H9 (cell line): ENCODE measurements around the gene VCP. TPM values are rescaled to one million over a fixed set of nuclear protein-coding genes. Genes with fewer than 3 reads are reported as not detected.

Source experiments
- DNase-seq: peaks from one replicate; pipeline ENCODE4 v3.0.0-alpha.2; 2017
- H2AFZ ChIP-seq: one replicate; pipeline ENCODE4 v1.6.1; 2013; ENCODE audit warnings: mild to moderate bottlenecking, low read length, control low read depth, moderate library complexity
- H2AK5ac ChIP-seq: 2 replicates; pipeline ENCODE4 v1.6.1; 2013; ENCODE audit warnings: low read length, control low read depth, mixed read lengths; ENCODE audit not compliant: insufficient read length
- H2BK120ac ChIP-seq: one replicate; pipeline ENCODE4 v1.6.1; 2013; ENCODE audit warnings: low read depth, mild to moderate bottlenecking, low read length, control low read depth, inconsistent platforms; ENCODE audit not compliant: poor library complexity, severe bottlenecking
- H2BK12ac ChIP-seq: 2 replicates; pipeline ENCODE4 v1.6.1; 2013; ENCODE audit warnings: low read length, control low read depth, mixed read lengths, low read depth; ENCODE audit not compliant: insufficient read length
- H2BK15ac ChIP-seq: 2 replicates; pipeline ENCODE4 v1.6.1; 2013; ENCODE audit warnings: low read depth, low read length, control low read depth
- H2BK20ac ChIP-seq: one replicate; pipeline ENCODE4 v1.6.1; 2013; ENCODE audit warnings: low read depth, mild to moderate bottlenecking, low read length, control low read depth, inconsistent platforms; ENCODE audit not compliant: poor library complexity, severe bottlenecking
- H2BK5ac ChIP-seq: 2 replicates; pipeline ENCODE4 v1.6.1; 2013; ENCODE audit warnings: low read length, control low read depth, mixed read lengths; ENCODE audit not compliant: insufficient read length
- H3K14ac ChIP-seq: 2 replicates; pipeline ENCODE4 v1.6.1; 2013; ENCODE audit warnings: low read length, control low read depth; ENCODE audit not compliant: insufficient read depth
- H3K18ac ChIP-seq: 2 replicates; pipeline ENCODE4 v1.6.1; 2013; ENCODE audit warnings: low read depth, mild to moderate bottlenecking, mixed read lengths, low read length, control low read depth; ENCODE audit not compliant: insufficient read length
- H3K23ac ChIP-seq: 2 replicates; pipeline ENCODE4 v1.6.1; 2013; ENCODE audit warnings: low read length, control low read depth, mixed read lengths, low read depth; ENCODE audit not compliant: insufficient read length
- H3K23me2 ChIP-seq: 2 replicates; pipeline ENCODE4 v1.6.1; 2013; ENCODE audit warnings: low read depth, mild to moderate bottlenecking, mixed read lengths, low read length, control low read depth; ENCODE audit not compliant: insufficient read length, poor library complexity, severe bottlenecking
- H3K27ac ChIP-seq: 2 replicates; pipeline ENCODE4 v1.5.1; 2013; ENCODE audit warnings: low read length, control low read depth, mixed read lengths, low read depth; ENCODE audit not compliant: insufficient read length
- H3K27me3 ChIP-seq: 2 replicates; pipeline ENCODE4 v1.6.1; 2013; ENCODE audit warnings: low read length, control low read depth, inconsistent platforms; ENCODE audit not compliant: insufficient read depth
- H3K4ac ChIP-seq: 2 replicates; pipeline ENCODE4 v1.6.1; 2013; ENCODE audit warnings: low read depth, mild to moderate bottlenecking, control low read depth, inconsistent platforms, low read length, moderate library complexity
- H3K4me1 ChIP-seq: 2 replicates; pipeline ENCODE4 v1.6.1; 2013; ENCODE audit warnings: low read length, control low read depth, inconsistent platforms; ENCODE audit not compliant: insufficient read depth
- H3K4me2 ChIP-seq: 2 replicates; pipeline ENCODE4 v1.6.1; 2013; ENCODE audit warnings: low read length, control low read depth, mixed read lengths; ENCODE audit not compliant: insufficient read length, insufficient read depth
- H3K56ac ChIP-seq: 2 replicates; pipeline ENCODE4 v1.6.1; 2013; ENCODE audit warnings: low read depth, mild to moderate bottlenecking, mixed read lengths, low read length, control low read depth; ENCODE audit not compliant: insufficient read length
- H3K79me1 ChIP-seq: 2 replicates; pipeline ENCODE4 v1.6.1; 2013; ENCODE audit warnings: low read depth, mild to moderate bottlenecking, moderate library complexity, low read length, control low read depth, inconsistent platforms; ENCODE audit not compliant: insufficient read depth, poor library complexity, severe bottlenecking
- H3K79me2 ChIP-seq: 2 replicates; pipeline ENCODE4 v1.6.1; 2013; ENCODE audit warnings: low read length, control low read depth, inconsistent platforms; ENCODE audit not compliant: insufficient read depth
- H3K9ac ChIP-seq: 2 replicates; pipeline ENCODE4 v1.6.1; 2013; ENCODE audit warnings: low read length, control low read depth, mixed read lengths; ENCODE audit not compliant: insufficient read length; ENCODE audit errors: extremely low read depth
- H3K9me3 ChIP-seq: one replicate; pipeline ENCODE4 v1.6.1; 2013; ENCODE audit warnings: low read depth, low read length, inconsistent platforms; ENCODE audit not compliant: control insufficient read depth
- H3T11ph ChIP-seq: one replicate; pipeline ENCODE4 v1.6.1; 2013; ENCODE audit warnings: mild to moderate bottlenecking, low read length, control low read depth, inconsistent platforms
- H4K20me1 ChIP-seq: one replicate; pipeline ENCODE4 v1.6.1; 2013; ENCODE audit not compliant: control insufficient read depth, insufficient read length, insufficient read depth
- H4K5ac ChIP-seq: 2 replicates; pipeline ENCODE4 v1.6.1; 2013; ENCODE audit warnings: low read depth, mild to moderate bottlenecking, mixed read lengths, low read length, control low read depth; ENCODE audit not compliant: insufficient read length
- H4K8ac ChIP-seq: replicated peaks from 2 replicates; pipeline ENCODE4 v1.6.1; 2013; ENCODE audit warnings: low read length, control low read depth, mixed read lengths, low read depth; ENCODE audit not compliant: insufficient read length
- H4K91ac ChIP-seq: 2 replicates; pipeline ENCODE4 v1.6.1; 2013; ENCODE audit warnings: low read depth, mild to moderate bottlenecking, moderate library complexity, mixed read lengths, low read length, control low read depth; ENCODE audit not compliant: insufficient read length
- H3K27ac Mint-ChIP-seq, 3 experiments: 2 replicates in 2 of 3; 3 replicates in 1 of 3; pipeline ENCODE4 v1.8.0; 2020 to 2021; ENCODE audit warnings: mixed read lengths in 3 of 3, mild to moderate bottlenecking in 1 of 3, moderate library complexity in 1 of 3
- H3K27me3 Mint-ChIP-seq: 2 replicates; pipeline ENCODE4 v1.8.0; 2021; ENCODE audit warnings: low read depth, mild to moderate bottlenecking, moderate library complexity, mixed read lengths
- H3K36me3 Mint-ChIP-seq, 3 experiments: 2 replicates in 2 of 3; 3 replicates in 1 of 3; pipeline ENCODE4 v1.8.0; 2020 to 2021; ENCODE audit warnings: low read depth in 3 of 3, mixed read lengths in 3 of 3; ENCODE audit not compliant: insufficient read depth in 1 of 3
- H3K4me1 Mint-ChIP-seq, 2 experiments: 2 replicates each; pipeline ENCODE4 v1.8.0; 2020; ENCODE audit warnings: mixed read lengths in 2 of 2
- H3K4me3 Mint-ChIP-seq, 2 experiments: 2 replicates in 1 of 2; 3 replicates in 1 of 2; pipeline ENCODE4 v1.8.0; 2020 to 2021; ENCODE audit warnings: mild to moderate bottlenecking in 2 of 2, mixed read lengths in 2 of 2, moderate library complexity in 1 of 2
- H3K9me3 Mint-ChIP-seq, 2 experiments: 2 replicates in 1 of 2; 3 replicates in 1 of 2; pipeline ENCODE4 v1.8.0; 2020; ENCODE audit warnings: mild to moderate bottlenecking in 2 of 2, mixed read lengths in 2 of 2, moderate library complexity in 1 of 2
- WGBS: extraction: QIAGEN DNeasy Blood & Tissue Kit; methylation state at CpG from one replicate; pipeline ENCODE4 v1.1.7; 2013; ENCODE audit warnings: missing lambda C conversion rate, low lambda C conversion rate, mixed read lengths; ENCODE audit not compliant: insufficient read length; ENCODE audit errors: extremely low coverage; 5-methylcytosine and 5-hydroxymethylcytosine counted together
- total RNA-seq: library from RNA; stranded (reverse); gene quantifications from 2 replicates; pipeline ENCODE4 v1.2.1, GENCODE V29; 2021
- TF ChIP-seq, protein P1 (sequence below): fragments of 200-600 bp; sonication (generic); conservative IDR thresholded peaks from 3 replicates; pipeline ENCODE4 v1.8.0; 2021; ENCODE audit warnings: antibody characterized with exemption, mild to moderate bottlenecking

Gene VCP
- total RNA-seq, 1 experiment from 2014 or later, result 407 TPM

GRCh38 chr9:35089434-35089833 lies 17.0 kb upstream of the VCP start:
- Mint-ChIP-seq H3K9me3 (no peaks in the 10 kb centered on the region), H3K4me1 (no peaks in the 10 kb centered on the region), H3K27ac (no peak overlapping the region), H3K4me3 (no peak overlapping the region), H3K27me3 (no peaks in the 10 kb centered on the region), H3K36me3 (peaks cover 8 to 58% (median 54%) of the 10 kb centered on the region in 3 experiments; a peak in 6 of 7 replicates)
- no CpG with 5 or more reads among the region's 2 CpGs for WGBS
- Histone ChIP-seq H2BK120ac (no peak overlapping the region), H3T11ph (no peak overlapping the region), H3K23me2 (no peaks in the 10 kb centered on the region), H3K56ac (no peak overlapping the region), H3K23ac (no peak overlapping the region), H3K18ac (no peak overlapping the region), H2BK12ac (no peak overlapping the region), H3K9ac (no peak overlapping the region), H3K79me2 (no peaks in the 10 kb centered on the region), H4K91ac (no peak overlapping the region), H3K27me3 (no peaks in the 10 kb centered on the region), H4K5ac (no peak overlapping the region), H3K79me1 (no peaks in the 10 kb centered on the region), H2BK20ac (no peak overlapping the region), H4K8ac (no peak overlapping the region), H3K4ac (no peak overlapping the region), H3K4me1 (no peaks in the 10 kb centered on the region), H2BK5ac (no peak overlapping the region), H3K27ac (no peak overlapping the region), H2AFZ (no peak overlapping the region), H2AK5ac (no peak overlapping the region), H3K9me3 (no peaks in the 10 kb centered on the region), H4K20me1 (no peaks in the 10 kb centered on the region), H3K4me2 (no peak overlapping the region), H3K14ac (no peak overlapping the region), H2BK15ac (no peak overlapping the region)
- DNase-seq, result no peak
- TF ChIP-seq, protein P1, sequence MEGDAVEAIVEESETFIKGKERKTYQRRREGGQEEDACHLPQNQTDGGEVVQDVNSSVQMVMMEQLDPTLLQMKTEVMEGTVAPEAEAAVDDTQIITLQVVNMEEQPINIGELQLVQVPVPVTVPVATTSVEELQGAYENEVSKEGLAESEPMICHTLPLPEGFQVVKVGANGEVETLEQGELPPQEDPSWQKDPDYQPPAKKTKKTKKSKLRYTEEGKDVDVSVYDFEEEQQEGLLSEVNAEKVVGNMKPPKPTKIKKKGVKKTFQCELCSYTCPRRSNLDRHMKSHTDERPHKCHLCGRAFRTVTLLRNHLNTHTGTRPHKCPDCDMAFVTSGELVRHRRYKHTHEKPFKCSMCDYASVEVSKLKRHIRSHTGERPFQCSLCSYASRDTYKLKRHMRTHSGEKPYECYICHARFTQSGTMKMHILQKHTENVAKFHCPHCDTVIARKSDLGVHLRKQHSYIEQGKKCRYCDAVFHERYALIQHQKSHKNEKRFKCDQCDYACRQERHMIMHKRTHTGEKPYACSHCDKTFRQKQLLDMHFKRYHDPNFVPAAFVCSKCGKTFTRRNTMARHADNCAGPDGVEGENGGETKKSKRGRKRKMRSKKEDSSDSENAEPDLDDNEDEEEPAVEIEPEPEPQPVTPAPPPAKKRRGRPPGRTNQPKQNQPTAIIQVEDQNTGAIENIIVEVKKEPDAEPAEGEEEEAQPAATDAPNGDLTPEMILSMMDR, result no peak
